Measurements from ENCODE around the gene ZNF333.
A peak's percentile ranks its signal among the peaks of the same experiment; 100 is the strongest.

Gene ZNF333

DNA sequence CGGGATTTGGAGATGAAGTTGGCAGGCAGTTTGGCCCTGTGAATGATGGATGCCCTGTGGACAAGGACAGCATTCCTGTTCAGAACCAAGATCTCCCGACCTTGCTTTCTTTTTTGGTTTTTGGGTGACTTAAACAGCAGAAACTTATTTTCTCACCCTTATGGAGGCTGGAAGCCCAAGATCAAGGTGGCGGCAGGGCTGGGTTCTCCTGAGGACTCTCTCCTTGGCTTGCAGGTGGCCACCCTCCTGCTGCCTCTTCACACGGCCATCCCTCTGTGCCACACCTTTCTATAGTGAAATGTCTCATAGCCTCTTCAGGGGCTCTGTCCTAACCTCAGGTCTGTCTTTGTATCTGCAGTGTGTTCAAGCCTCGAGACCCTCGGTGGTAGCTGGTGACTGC is 14.0 kb downstream of the ZNF333 start:
- CTCF ChIA-PET: interaction anchor here (0.8 kb wide), 1 partner anchor 13 kb away, joined by 3 read pairs; no protein-coding TSS in a partner anchor
- TF ChIP-seq ZNF548 (tag by site-specific recombination; IDR thresholded peaks at IDR 0.05): peak; percentile 96
- TF ChIP-seq ZNF404 (tag by site-specific recombination; IDR thresholded peaks at IDR 0.05): no peak
- peaks cover 3 to 90% of the 10 kb centered on the region in 2 experiments; a peak in 2 of 3 replicates for H3K36me3 ChIP-seq (ENCODE audit: control insufficient read depth in 2 of 2, insufficient read depth in 1 of 2, low read length in 2 of 2)

DNA sequence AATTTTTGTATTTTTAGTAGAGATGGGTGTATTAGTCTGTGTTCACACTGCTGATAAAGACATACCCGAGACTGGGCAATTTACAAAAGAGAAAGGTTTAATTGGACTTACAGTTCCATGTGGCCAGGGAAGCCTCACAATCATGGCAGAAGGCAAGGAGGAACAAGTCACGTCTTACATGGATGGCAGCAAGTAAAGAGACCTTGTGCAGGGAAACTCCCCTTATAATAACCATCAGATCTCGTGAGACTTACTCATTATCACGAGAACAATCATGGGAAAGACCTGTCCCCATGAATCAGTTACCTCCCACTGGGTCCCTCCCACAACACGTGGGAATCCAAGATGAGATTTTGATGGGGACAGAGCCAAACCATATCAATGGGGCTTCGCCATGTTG is 14.6 kb downstream of the ZNF333 start:
- CTCF ChIA-PET: interaction anchor here (0.8 kb wide), 1 partner anchor 12 kb away, joined by 3 read pairs; no protein-coding TSS in a partner anchor
- Histone ChIP-seq H3K27ac (ENCODE audit: extremely low read depth, low read depth, low read length) (no peak overlapping the region), H3K4me3 (ENCODE audit: low read depth, low read length) (no peak overlapping the region), H3K9me3 (ENCODE audit: control insufficient read depth, insufficient read depth, low read depth, low read length) (no peaks in the 10 kb centered on the region), H3K4me1 (ENCODE audit: control insufficient read depth, insufficient read depth, low read length) (no peaks in the 10 kb centered on the region), H3K36me3 (ENCODE audit: control insufficient read depth in 2 of 2, insufficient read depth in 1 of 2, low read length in 2 of 2) (peaks cover 3 to 91% of the 10 kb centered on the region in 2 experiments; a peak in 2 of 3 replicates)
- POLR2A ChIA-PET: no interaction called here
- TF ChIP-seq BCL11B (tag by site-specific recombination; IDR thresholded peaks at IDR 0.05; ENCODE audit: low read depth): no peak
- TF ChIP-seq PRDM1 (tag by site-specific recombination; IDR thresholded peaks at IDR 0.05): no peak
- no peak for TF ChIP-seq ZNF629 (tag by site-specific recombination; IDR thresholded peaks at IDR 0.05)
- no peak for TF ChIP-seq ZNF610 (tag by site-specific recombination; IDR thresholded peaks at IDR 0.05; ENCODE audit: borderline replicate concordance)
- TF ChIP-seq, protein P1, sequence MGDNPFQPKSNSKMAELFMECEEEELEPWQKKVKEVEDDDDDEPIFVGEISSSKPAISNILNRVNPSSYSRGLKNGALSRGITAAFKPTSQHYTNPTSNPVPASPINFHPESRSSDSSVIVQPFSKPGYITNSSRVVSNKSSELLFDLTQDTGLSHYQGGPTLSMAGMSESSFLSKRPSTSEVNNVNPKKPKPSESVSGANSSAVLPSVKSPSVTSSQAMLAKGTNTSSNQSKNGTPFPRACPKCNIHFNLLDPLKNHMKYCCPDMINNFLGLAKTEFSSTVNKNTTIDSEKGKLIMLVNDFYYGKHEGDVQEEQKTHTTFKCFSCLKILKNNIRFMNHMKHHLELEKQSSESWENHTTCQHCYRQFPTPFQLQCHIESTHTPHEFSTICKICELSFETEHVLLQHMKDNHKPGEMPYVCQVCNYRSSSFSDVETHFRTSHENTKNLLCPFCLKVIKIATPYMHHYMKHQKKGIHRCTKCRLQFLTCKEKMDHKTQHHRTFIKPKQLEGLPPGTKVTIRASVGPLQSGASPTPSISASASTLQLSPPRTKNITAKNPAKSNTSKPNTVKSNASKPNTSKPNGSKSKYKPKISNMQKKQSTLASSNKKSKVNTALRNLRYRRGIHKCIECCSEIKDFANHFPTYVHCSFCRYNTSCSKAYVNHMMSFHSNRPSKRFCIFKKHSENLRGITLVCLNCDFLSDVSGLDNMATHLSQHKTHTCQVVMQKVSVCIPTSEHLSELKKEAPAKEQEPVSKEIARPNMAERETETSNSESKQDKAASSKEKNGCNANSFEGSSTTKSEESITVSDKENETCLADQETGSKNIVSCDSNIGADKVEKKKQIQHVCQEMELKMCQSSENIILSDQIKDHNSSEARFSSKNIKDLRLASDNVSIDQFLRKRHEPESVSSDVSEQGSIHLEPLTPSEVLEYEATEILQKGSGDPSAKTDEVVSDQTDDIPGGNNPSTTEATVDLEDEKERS (tag by site-specific recombination; IDR thresholded peaks at IDR 0.05): no peak
- TF ChIP-seq ZBTB20 (tag by site-specific recombination; IDR thresholded peaks at IDR 0.05): no peak
- TF ChIP-seq ZNF2 (tag by site-specific recombination; IDR thresholded peaks at IDR 0.05): no peak
- TF ChIP-seq ZNF514 (tag by site-specific recombination; IDR thresholded peaks at IDR 0.05): no peak
- no peak for TF ChIP-seq MEIS1 (CRISPR knock-in tag; IDR thresholded peaks at IDR 0.05; ENCODE audit: borderline replicate concordance)
- TF ChIP-seq, protein P2, sequence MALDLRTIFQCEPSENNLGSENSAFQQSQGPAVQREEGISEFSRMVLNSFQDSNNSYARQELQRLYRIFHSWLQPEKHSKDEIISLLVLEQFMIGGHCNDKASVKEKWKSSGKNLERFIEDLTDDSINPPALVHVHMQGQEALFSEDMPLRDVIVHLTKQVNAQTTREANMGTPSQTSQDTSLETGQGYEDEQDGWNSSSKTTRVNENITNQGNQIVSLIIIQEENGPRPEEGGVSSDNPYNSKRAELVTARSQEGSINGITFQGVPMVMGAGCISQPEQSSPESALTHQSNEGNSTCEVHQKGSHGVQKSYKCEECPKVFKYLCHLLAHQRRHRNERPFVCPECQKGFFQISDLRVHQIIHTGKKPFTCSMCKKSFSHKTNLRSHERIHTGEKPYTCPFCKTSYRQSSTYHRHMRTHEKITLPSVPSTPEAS (tag by site-specific recombination; IDR thresholded peaks at IDR 0.05): no peak
- TF ChIP-seq GFI1B (tag by site-specific recombination; IDR thresholded peaks at IDR 0.05): no peak

More for the DNA sequence above, 14.0 kb downstream of the ZNF333 start:
- no peak overlapping the region for H3K4me3 ChIP-seq (ENCODE audit: low read depth, low read length)
- no peaks in the 10 kb centered on the region for H3K9me3 ChIP-seq (ENCODE audit: control insufficient read depth, insufficient read depth, low read depth, low read length)
- no peak overlapping the region for H3K27ac ChIP-seq (ENCODE audit: extremely low read depth, low read depth, low read length)
- H3K4me1 ChIP-seq (ENCODE audit: control insufficient read depth, insufficient read depth, low read length): no peaks in the 10 kb centered on the region
- POLR2A ChIA-PET: no interaction called here

DNA sequence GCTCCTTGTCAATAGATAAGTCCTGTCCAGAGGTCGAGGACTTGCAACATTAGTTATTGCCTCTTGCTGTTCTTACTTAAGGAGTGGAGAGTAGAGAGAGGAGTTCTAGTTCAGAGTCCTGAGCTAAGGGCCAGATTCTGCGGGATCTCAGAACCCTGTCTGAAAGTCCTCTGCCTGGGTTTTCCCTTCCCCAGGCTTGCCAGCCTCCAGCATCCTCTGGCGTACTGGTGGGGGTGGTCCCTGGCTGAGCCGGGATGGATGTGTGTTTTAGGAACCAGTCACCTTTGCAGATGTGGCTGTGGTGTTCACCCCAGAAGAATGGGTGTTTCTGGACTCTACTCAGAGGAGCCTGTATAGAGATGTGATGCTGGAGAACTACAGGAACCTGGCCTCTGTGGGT is 26.0 kb downstream of the ZNF333 start:
- ChIA-PET CTCF (interaction anchor here (0.5 to 0.6 kb wide), 3 partner anchors 15 to 1133 kb away, joined by 4 to 5 read pairs (median 5); no protein-coding TSS in a partner anchor), POLR2A (no interaction called here)
- no peak overlapping the region for H3K4me3 ChIP-seq (ENCODE audit: low read depth, low read length)
- H3K9me3 ChIP-seq (ENCODE audit: control insufficient read depth, insufficient read depth, low read depth, low read length): no peaks in the 10 kb centered on the region
- H3K4me1 ChIP-seq (ENCODE audit: control insufficient read depth, insufficient read depth, low read length): no peaks in the 10 kb centered on the region
- H3K36me3 ChIP-seq (ENCODE audit: control insufficient read depth in 2 of 2, insufficient read depth in 1 of 2, low read length in 2 of 2): peaks cover 0 to 68% of the 10 kb centered on the region in 2 experiments; a peak in 1 of 3 replicates
- H3K27ac ChIP-seq (ENCODE audit: extremely low read depth, low read depth, low read length): no peak overlapping the region
- TF ChIP-seq ZNF560 (tag by site-specific recombination; IDR thresholded peaks at IDR 0.05; ENCODE audit: borderline replicate concordance) (no peak), KLF8 (tag by site-specific recombination; IDR thresholded peaks at IDR 0.05) (no peak), SCRT2 (tag by site-specific recombination; IDR thresholded peaks at IDR 0.05) (no peak), ZBTB48 (tag by site-specific recombination; IDR thresholded peaks at IDR 0.05) (no peak), SALL2 (tag by site-specific recombination; IDR thresholded peaks at IDR 0.05; ENCODE audit: borderline replicate concordance) (no peak), ZNF664 (tag by site-specific recombination; IDR thresholded peaks at IDR 0.05) (no peak), ZNF335 (tag by site-specific recombination; conservative IDR thresholded peaks at IDR 0.05) (no peak), GLI4 (tag by site-specific recombination; IDR thresholded peaks at IDR 0.05) (no peak), ZNF549 (tag by site-specific recombination; IDR thresholded peaks at IDR 0.05) (no peak), ZNF157 (tag by site-specific recombination; IDR thresholded peaks at IDR 0.05) (no peak), SP2 (tag by site-specific recombination; IDR thresholded peaks at IDR 0.05) (no peak), KLF7 (tag by site-specific recombination; IDR thresholded peaks at IDR 0.05; ENCODE audit: borderline replicate concordance) (no peak)
- TF ChIP-seq, protein P3, sequence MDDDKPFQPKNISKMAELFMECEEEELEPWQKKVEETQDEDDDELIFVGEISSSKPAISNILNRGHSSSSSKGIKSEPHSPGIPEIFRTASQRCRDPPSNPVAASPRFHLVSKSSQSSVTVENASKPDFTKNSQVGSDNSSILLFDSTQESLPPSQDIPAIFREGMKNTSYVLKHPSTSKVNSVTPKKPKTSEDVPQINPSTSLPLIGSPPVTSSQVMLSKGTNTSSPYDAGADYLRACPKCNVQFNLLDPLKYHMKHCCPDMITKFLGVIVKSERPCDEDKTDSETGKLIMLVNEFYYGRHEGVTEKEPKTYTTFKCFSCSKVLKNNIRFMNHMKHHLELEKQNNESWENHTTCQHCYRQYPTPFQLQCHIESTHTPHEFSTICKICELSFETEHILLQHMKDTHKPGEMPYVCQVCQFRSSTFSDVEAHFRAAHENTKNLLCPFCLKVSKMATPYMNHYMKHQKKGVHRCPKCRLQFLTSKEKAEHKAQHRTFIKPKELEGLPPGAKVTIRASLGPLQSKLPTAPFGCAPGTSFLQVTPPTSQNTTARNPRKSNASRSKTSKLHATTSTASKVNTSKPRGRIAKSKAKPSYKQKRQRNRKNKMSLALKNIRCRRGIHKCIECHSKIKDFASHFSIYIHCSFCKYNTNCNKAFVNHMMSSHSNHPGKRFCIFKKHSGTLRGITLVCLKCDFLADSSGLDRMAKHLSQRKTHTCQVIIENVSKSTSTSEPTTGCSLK (tag by site-specific recombination; IDR thresholded peaks at IDR 0.05): no peak

All from HEK293 (cell line).